ENCODE data around the gene CMPK2.

DNA sequence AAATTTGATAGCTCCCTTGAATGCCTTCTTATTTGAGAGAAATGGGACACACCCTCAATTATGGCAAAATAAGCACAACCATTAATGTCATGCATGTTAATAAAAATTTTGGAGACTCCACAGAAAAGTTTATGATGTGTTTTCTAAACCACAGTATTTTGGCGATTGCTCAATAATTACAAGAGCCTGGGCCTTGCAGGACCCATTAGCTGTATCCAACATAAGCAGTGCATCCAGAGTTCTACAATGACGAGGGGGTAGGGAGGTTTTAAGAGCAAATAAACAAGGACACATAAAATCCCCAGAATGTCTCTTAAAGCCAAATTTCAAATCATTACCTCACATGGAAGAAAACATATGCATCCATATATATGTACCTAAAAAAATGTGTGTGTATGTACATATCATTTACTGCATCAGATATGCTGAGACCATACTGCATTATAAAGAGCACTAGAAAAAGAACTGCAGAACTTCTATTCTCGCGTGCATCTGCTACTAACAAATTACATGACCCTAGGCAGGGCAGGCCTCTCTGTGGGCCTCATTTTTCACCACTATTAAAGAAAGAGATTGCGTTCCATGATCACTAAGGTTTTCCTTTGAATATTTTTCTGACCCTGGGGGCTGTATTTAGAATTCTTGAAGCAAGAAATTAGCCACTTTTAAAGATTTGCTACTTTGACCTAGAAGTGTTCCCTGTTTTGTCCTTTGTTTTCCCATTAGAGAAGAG, 38.0 kb downstream of the CMPK2 start:
- TF ChIP-seq, protein P1, sequence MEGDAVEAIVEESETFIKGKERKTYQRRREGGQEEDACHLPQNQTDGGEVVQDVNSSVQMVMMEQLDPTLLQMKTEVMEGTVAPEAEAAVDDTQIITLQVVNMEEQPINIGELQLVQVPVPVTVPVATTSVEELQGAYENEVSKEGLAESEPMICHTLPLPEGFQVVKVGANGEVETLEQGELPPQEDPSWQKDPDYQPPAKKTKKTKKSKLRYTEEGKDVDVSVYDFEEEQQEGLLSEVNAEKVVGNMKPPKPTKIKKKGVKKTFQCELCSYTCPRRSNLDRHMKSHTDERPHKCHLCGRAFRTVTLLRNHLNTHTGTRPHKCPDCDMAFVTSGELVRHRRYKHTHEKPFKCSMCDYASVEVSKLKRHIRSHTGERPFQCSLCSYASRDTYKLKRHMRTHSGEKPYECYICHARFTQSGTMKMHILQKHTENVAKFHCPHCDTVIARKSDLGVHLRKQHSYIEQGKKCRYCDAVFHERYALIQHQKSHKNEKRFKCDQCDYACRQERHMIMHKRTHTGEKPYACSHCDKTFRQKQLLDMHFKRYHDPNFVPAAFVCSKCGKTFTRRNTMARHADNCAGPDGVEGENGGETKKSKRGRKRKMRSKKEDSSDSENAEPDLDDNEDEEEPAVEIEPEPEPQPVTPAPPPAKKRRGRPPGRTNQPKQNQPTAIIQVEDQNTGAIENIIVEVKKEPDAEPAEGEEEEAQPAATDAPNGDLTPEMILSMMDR (IDR thresholded peaks at IDR 0.05), result no peak
- TF ChIP-seq POLR2AphosphoS5 (IDR thresholded peaks at IDR 0.05) (no peak), EP300 (IDR thresholded peaks at IDR 0.05) (no peak), POLR2A (IDR thresholded peaks at IDR 0.05) (no peak)

All from sigmoid colon (tissue), 4 donors.